OCI-LY7 (cell line): ENCODE data around the gene NVL.

Experiments used
- EZH2phosphoT487 ChIP-seq: fragments of 200-600 bp; sonication (generic); IDR thresholded peaks from 2 replicates; pipeline ENCODE4 v1.6.1; 2018; ENCODE audit warnings: low read depth, borderline replicate concordance, mild to moderate bottlenecking, mixed run types, antibody characterized with exemption, low read length, moderate library complexity, mixed read lengths
- TF ChIP-seq, protein P1 (sequence below): fragments of 200-600 bp; sonication (generic); conservative IDR thresholded peaks from 2 replicates; pipeline ENCODE4 v1.5.1; 2014; ENCODE audit warnings: mild to moderate bottlenecking, antibody characterized with exemption, low read length, moderate library complexity, mixed read lengths

- TF ChIP-seq, protein P1, sequence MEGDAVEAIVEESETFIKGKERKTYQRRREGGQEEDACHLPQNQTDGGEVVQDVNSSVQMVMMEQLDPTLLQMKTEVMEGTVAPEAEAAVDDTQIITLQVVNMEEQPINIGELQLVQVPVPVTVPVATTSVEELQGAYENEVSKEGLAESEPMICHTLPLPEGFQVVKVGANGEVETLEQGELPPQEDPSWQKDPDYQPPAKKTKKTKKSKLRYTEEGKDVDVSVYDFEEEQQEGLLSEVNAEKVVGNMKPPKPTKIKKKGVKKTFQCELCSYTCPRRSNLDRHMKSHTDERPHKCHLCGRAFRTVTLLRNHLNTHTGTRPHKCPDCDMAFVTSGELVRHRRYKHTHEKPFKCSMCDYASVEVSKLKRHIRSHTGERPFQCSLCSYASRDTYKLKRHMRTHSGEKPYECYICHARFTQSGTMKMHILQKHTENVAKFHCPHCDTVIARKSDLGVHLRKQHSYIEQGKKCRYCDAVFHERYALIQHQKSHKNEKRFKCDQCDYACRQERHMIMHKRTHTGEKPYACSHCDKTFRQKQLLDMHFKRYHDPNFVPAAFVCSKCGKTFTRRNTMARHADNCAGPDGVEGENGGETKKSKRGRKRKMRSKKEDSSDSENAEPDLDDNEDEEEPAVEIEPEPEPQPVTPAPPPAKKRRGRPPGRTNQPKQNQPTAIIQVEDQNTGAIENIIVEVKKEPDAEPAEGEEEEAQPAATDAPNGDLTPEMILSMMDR, result no peak
- no peak for TF ChIP-seq EZH2phosphoT487
Observed at GRCh38 chr1:224333939-224334786, 4.2 kb upstream of the NVL start.
